Posterior vena cava (tissue), 2 donors: ENCODE measurements around the gene RNF181. TPM values are rescaled to one million over a fixed set of nuclear protein-coding genes. Genes with fewer than 3 reads are reported as not detected.
"Not testable (repeated sequence)": the region's sequence is repeated elsewhere in the genome, so short reads cannot be mapped to it uniquely, and the experiment has no call there.

ENCODE experiments used
- DNase-seq: peaks from one replicate; pipeline ENCODE4 v3.0.0-alpha.2; 2020; ENCODE audit warnings: low spot score
- intact Hi-C, 2 donors: fragments of 100-400 bp; cut with DNase I; formaldehyde crosslinking; loops; one replicate each; pipeline versions ENCODE4 v1.14.1 to v1.14.2; 2022 to 2023
- total RNA-seq, 2 donors: library from RNA; stranded (reverse); fragmentation: NEBNext Ultra II Directional; extraction: Animal tissue kit (Norgen Biotek cat#: 25700); gene quantifications; one replicate each; pipeline ENCODE4 v1.2.1, GENCODE V29; 2021
- donor health status: DM: yes; HTN: yes; CAD: no.
- donor health status: DM: yes; HTN: yes; CAD: no.

RNF181 gene
- total RNA-seq, 2 donors from 2014 or later: 88.3 to 99.2 TPM

- DNase-seq: no peak
- intact Hi-C loops: no loop called here
Measured at GRCh38 chr2:85590950-85591349, 4.6 kb upstream of the RNF181 start.

- DNase-seq: no peak
- intact Hi-C loops: no loop called here
Measured at GRCh38 chr2:85591563-85591962, 4.0 kb upstream of the RNF181 start.

GRCh38 chr2:85592299-85592698, 3.2 kb upstream of the RNF181 start:
- intact Hi-C loops: not testable (repeated sequence)

GRCh38 chr2:85593023-85593422, 2.5 kb upstream of the RNF181 start:
- intact Hi-C loops: no loop called here
- DNase-seq: no peak

More at GRCh38 chr2:85592299-85592698, 3.2 kb upstream of the RNF181 start:
- DNase-seq: not testable (repeated sequence)

GRCh38 chr2:85594715-85595300, 737 bp upstream of the RNF181 start:
- intact Hi-C loops: no loop called here
- DNase-seq: no peak

- no peak for DNase-seq
Measured at GRCh38 chr2:85596026-85596333, 435 bp downstream of the RNF181 start.

GRCh38 chr2:85596486-85597143, 1.1 kb downstream of the RNF181 start:
- intact Hi-C loops: no loop called here
- no peak for DNase-seq

More at GRCh38 chr2:85596026-85596333, 435 bp downstream of the RNF181 start:
- intact Hi-C loops: no loop called here

- no peak for DNase-seq
- intact Hi-C loops: no loop called here
Measured at GRCh38 chr2:85597241-85597640, 1.7 kb downstream of the RNF181 start.

- intact Hi-C loops: no loop called here
- DNase-seq: no peak
Measured at GRCh38 chr2:85598594-85599340, 3.2 kb downstream of the RNF181 start.

GRCh38 chr2:85599468-85600234, 4.1 kb downstream of the RNF181 start:
- no peak for DNase-seq
- intact Hi-C loops: loop anchor here in 1 of 2 donors (5.0 kb wide), 1 partner anchor 37 kb away; the partner anchor contains the start of gene GGCX

- intact Hi-C loops: loop anchor here in 1 of 2 donors (5.0 kb wide), 1 partner anchor 38 kb away; the partner anchor contains the start of gene GGCX
- DNase-seq: no peak
Measured at GRCh38 chr2:85600235-85600575, 4.7 kb downstream of the RNF181 start.

- intact Hi-C loops: loop anchor here in 1 of 2 donors (5.0 kb wide), 1 partner anchor 39 kb away; the partner anchor contains the start of gene GGCX
- no peak for DNase-seq
Measured at GRCh38 chr2:85600951-85601770, 5.6 kb downstream of the RNF181 start.

- peak; percentile 92 for DNase-seq
Measured at GRCh38 chr2:85601771-85602475, 6.4 kb downstream of the RNF181 start.

GRCh38 chr2:85602476-85603234, 7.1 kb downstream of the RNF181 start, which contains the start of gene TMEM150A:
Gene TMEM150A (minus strand): TSS chr2:85602698. CDS start chr2:85601948, 750 bp downstream.
- intact Hi-C loops: loop anchor here in 1 of 2 donors (5.0 kb wide), 1 partner anchor 40 kb away; the partner anchor contains the start of gene GGCX
- DNase-seq: peak; percentile 98

More at GRCh38 chr2:85601771-85602475, 6.4 kb downstream of the RNF181 start:
- intact Hi-C loops: loop anchor here in 1 of 2 donors (5.0 kb wide), 1 partner anchor 40 kb away; the partner anchor contains the start of gene GGCX

GRCh38 chr2:85604133-85604444, 8.5 kb downstream of the RNF181 start:
- intact Hi-C loops: loop anchor here in 1 of 2 donors (5.0 kb wide), 1 partner anchor 42 kb away; the partner anchor contains the start of gene GGCX
- not testable (repeated sequence) for DNase-seq

GRCh38 chr2:85604568-85605339, 9.2 kb downstream of the RNF181 start:
- no peak for DNase-seq
- intact Hi-C loops: loop anchor here in 1 of 2 donors (5.0 kb wide), 1 partner anchor 42 kb away; the partner anchor contains the start of gene GGCX
